HG03045 (cell line): Measurements from ENCODE around the gene CEP170B.
"Not testable (repeated sequence)": the region's sequence is repeated elsewhere in the genome, so short reads cannot be mapped to it uniquely, and the experiment has no call there.

ENCODE experiments used
- ATAC-seq: cut with Tn5 transposase; IDR thresholded peaks from one replicate; pipeline ENCODE4 v1.9.1; 2021; ENCODE audit warnings: mild to moderate bottlenecking, moderate library complexity; ENCODE audit not compliant: unreplicated experiment

CEP170B gene

DNA sequence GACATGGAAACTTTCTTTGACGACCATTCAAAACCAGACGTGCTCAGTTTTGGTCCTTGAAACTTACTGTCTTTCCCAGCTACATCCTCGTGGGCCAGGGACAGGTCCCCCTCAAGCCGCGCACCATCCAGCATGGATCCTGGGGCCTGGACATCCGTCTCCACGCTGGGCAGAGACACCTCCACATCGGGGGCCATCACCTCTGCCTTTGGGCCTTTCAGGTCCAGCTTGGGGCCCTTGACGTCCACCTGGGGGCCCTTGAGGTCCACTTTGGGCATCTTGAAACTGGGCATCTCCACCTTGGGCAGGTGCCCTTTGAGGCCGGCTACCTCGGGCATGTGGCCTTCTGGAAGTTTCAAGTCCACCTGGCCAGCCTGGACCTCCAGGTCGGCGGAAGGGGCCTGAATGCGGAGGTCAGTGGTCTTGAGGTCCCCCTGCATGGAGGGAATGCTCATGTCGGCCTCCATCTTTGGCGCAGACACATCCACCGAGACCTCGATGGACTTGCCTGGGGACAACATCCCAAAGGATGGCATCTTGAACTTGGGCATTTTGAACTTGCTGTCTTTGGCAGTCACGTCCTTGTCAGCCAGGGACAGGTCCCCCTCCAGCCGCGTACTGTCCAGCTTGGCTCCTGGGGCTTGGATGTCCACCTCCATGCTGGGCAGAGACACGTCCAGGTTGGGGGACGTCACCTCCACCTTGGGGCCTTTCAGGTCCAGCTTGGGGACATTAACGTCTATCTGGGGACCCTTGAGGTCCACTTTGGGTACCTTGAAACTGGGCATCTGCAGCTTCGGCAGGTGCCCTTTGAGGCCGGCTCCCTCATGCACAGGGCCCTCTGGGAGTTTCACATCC lies 76.7 kb downstream of the CEP170B start:
- ATAC-seq, result no peak

- no peak for ATAC-seq
Measured at GRCh38 chr14:104942586-104942985, 77.5 kb downstream of the CEP170B start.

- not testable (repeated sequence) for ATAC-seq
Measured at GRCh38 chr14:104943216-104944015, 78.3 kb downstream of the CEP170B start.

GRCh38 chr14:104944016-104944308 lies 78.9 kb downstream of the CEP170B start:
- ATAC-seq, result not testable (repeated sequence)

- not testable (repeated sequence) for ATAC-seq
Measured at GRCh38 chr14:104944436-104945205, 79.6 kb downstream of the CEP170B start.

DNA sequence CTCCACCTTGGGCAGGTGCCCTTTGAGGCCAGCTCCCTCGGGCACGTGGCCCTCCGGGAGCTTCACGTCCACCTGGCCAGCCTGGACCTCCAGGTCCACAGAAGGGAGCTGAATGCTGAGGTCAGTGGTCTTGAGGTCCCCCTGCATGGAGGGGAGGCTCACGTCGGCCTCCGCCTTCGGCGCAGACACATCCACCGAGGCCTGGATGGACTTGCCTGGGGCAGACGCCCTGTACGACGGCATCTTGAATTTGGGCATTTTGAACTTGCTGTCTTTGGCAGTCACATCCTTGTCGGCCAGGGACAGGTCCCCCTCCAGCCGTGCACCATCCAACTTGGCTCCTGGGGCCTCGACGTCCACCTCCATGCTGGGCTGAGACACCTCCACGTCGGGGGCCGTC lies 80.2 kb downstream of the CEP170B start:
- ATAC-seq, result not testable (repeated sequence)
